Erythroblast (primary cell): ENCODE results near the gene AKR1C1.

ENCODE experiments used
- GATA1 ChIP-seq: IDR thresholded peaks from 2 replicates; pipeline ENCODE4 v1.6.1; 2011; ENCODE audit warnings: low read depth, mild to moderate bottlenecking, control low read depth, low read length, moderate library complexity
- POLR2A ChIP-seq: IDR thresholded peaks from 2 replicates; pipeline ENCODE4 v1.6.1; 2011; ENCODE audit warnings: mild to moderate bottlenecking, low read length

DNA sequence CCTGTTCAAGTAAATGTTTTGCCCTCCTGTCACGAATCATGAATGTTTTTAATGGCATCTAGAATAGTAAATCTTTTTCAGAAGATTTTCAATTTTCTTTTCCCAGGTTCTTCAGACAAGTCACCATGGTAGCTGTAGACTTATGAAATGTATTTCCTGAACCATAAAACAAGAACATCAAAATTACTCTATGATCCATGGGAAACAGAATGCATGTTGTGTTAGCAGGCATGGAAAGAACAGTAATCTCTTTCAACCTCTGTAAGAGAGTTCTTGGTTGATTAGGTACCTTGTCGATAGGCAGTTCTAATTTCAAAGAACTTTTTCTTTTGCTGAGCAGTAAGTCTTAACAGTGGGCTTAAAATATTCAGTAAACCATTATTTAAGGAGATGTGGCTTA is 17.6 kb downstream of the AKR1C1 start:
- TF ChIP-seq POLR2A, result no peak
- TF ChIP-seq GATA1, result no peak
